Measurements from ENCODE around the gene B3GALT5. TPM values are rescaled to one million over a fixed set of nuclear protein-coding genes. Genes with fewer than 3 reads are reported as not detected.

Gene B3GALT5
- total RNA-seq, 1 donor from 2014 or later = not detected

DNA sequence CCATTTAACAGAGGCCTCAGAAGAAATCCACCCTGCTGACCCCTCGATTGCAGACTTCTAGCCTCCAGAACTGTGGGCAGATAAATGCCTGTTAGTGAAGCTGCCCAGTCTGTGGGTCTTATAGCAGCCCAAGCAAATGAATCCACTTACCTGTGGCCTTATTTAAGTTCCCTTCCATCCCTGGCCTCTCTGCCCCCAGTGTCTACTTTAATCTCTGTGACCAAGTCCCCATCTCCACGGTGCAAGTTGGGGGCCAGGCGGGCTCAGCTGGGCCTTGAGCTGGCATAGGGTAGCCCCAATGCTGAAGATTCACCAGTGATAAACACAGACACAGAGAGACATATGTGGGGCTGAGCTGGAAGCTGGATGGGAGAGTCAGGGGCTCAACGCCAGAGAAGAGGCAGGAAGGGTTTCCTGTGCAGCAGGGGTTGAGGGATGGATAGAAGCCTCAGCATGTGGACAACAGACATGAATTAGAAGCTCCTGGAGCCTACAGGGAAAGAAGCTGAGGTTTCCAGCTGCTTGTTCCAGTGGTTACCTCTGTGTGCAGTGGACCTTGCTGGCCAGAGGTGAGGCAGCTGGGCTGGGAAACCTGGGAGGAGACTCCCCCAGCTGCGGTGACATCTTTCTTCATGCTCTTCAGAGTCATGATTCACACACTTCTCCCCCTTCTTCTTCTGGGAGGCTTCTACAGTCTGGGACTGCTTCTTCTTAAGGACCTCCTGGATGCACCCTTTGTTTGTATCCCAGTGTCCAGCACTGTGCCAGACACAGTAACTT is 13.4 kb upstream of the B3GALT5 start:
- Mint-ChIP-seq H3K4me1 (no peaks in the 10 kb centered on the region), H3K27me3 (no peaks in the 10 kb centered on the region), H3K9me3 (peaks cover 2% of the 10 kb centered on the region), H3K36me3 (ENCODE audit: low read depth) (no peaks in the 10 kb centered on the region), H3K27ac (no peak overlapping the region), H3K4me3 (no peak overlapping the region)
- TF ChIP-seq, protein P1, sequence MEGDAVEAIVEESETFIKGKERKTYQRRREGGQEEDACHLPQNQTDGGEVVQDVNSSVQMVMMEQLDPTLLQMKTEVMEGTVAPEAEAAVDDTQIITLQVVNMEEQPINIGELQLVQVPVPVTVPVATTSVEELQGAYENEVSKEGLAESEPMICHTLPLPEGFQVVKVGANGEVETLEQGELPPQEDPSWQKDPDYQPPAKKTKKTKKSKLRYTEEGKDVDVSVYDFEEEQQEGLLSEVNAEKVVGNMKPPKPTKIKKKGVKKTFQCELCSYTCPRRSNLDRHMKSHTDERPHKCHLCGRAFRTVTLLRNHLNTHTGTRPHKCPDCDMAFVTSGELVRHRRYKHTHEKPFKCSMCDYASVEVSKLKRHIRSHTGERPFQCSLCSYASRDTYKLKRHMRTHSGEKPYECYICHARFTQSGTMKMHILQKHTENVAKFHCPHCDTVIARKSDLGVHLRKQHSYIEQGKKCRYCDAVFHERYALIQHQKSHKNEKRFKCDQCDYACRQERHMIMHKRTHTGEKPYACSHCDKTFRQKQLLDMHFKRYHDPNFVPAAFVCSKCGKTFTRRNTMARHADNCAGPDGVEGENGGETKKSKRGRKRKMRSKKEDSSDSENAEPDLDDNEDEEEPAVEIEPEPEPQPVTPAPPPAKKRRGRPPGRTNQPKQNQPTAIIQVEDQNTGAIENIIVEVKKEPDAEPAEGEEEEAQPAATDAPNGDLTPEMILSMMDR (IDR thresholded peaks at IDR 0.05) = no peak
- CTCF ChIA-PET = no interaction called here
- no peak for ATAC-seq (ENCODE audit: low read depth)
- intact Hi-C loops (cut with micrococcal nuclease) = no loop called here
- no peak for DNase-seq
- POLR2A ChIA-PET = no interaction called here

DNA sequence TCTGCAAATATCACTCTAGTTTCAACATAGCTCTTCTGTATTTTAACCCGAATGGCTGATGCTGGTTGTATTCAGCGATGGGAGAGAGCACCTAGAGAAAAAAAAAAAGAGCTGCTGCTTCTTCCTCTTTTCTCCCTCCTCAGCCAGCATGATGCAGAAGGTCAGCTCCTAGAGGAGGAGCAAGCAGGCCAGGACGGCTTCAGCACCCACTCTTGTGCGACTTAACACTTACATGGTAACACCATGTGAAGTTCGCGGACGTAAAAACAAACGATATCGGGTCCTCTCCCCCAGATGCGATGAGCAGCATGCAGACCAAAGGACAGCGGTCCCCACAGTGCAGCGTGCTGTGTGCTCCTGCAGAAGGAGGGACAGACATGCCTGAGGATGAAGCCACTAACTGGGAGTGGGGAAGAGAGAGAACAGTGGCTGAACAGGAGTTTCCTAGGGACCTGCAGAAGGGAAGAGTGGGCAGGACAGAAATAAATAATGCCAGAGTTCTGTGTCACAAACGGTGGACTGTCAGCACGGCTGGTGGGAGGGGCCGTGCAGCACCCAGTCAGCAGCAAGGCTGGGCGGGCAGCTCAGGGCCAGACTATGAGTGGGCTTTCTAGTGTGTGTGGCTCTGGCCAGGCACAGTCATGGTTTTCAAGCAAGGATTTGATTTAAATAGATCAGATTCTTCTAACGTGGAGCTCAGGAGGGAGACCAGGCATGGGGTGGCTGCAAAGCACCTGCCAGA is 11.4 kb upstream of the B3GALT5 start:
- Mint-ChIP-seq H3K9me3 (no peaks in the 10 kb centered on the region), H3K36me3 (ENCODE audit: low read depth) (no peaks in the 10 kb centered on the region), H3K4me1 (no peaks in the 10 kb centered on the region), H3K27ac (no peak overlapping the region), H3K27me3 (no peaks in the 10 kb centered on the region), H3K4me3 (no peak overlapping the region)
- CTCF ChIA-PET = no interaction called here
- TF ChIP-seq, protein P1 (IDR thresholded peaks at IDR 0.05) = no peak
- POLR2A ChIA-PET = no interaction called here
- ATAC-seq (ENCODE audit: low read depth) = no peak
- no peak for DNase-seq
- intact Hi-C loops (cut with micrococcal nuclease) = no loop called here

DNA sequence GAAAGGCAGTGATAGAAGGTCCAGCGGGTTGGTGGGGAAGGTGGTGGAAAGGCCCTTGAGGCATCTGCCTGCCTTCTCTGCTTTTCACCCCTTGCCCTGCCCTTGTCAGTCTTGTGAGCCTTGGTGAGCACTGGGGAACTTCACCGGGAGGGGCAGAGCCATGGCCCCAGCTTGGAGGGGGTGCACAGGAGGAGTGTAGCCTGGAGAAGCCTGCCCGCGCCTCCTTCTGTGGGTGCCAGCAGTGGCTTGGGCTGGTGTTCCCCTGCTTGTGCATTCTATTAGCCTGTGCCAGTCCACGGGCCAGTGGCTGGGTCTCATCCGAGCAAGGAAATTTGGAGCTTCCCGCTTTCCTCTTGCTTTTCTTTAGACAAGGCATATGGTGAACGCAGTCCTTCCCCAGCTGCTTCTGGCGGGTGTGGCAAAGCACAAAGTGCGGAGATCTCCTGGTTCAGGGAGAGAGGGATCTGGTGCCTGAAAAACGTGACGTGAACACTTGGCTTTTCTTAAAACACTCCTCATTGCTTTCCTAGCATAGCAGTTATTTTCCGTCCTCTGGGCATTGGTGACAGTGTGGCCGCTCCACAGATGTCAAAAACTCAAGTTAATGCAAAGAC is 10.6 kb upstream of the B3GALT5 start:
- H3K36me3 Mint-ChIP-seq (ENCODE audit: low read depth) = no peaks in the 10 kb centered on the region
- ChIA-PET POLR2A (no interaction called here), CTCF (no interaction called here)
- H3K4me1 Mint-ChIP-seq = no peaks in the 10 kb centered on the region
- no peak overlapping the region for H3K27ac Mint-ChIP-seq
- H3K4me3 Mint-ChIP-seq = no peak overlapping the region
- intact Hi-C loops (cut with micrococcal nuclease) = no loop called here
- no peaks in the 10 kb centered on the region for H3K9me3 Mint-ChIP-seq
- DNase-seq = no peak
- ATAC-seq (ENCODE audit: low read depth) = no peak
- H3K27me3 Mint-ChIP-seq = no peaks in the 10 kb centered on the region
- TF ChIP-seq, protein P1 (IDR thresholded peaks at IDR 0.05) = no peak

DNA sequence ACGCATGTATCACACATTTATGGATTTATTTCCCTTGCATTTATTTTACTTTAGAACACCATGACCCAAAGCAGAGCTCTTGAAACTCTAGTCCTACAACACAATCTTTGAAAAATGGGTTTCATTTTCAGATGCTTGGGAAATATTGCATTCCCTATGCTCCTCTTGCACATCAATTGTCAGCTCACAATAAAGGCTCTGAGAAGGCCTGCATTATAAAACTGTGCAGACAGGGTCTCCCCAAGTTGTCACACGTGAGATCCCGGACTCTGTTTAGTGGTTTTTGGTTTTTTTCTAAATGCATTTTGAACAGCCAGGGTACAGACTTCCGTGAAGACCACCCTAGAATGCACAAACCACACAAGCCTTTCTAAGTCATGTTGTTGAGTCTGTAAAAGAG is 9.9 kb upstream of the B3GALT5 start:
- H3K4me1 Mint-ChIP-seq = no peaks in the 10 kb centered on the region
- ATAC-seq (ENCODE audit: low read depth) (no peak), DNase-seq (no peak)
- ChIA-PET CTCF (no interaction called here), POLR2A (no interaction called here)
- no peak overlapping the region for H3K4me3 Mint-ChIP-seq
- no peaks in the 10 kb centered on the region for H3K9me3 Mint-ChIP-seq
- no peak overlapping the region for H3K27ac Mint-ChIP-seq
- H3K27me3 Mint-ChIP-seq = no peaks in the 10 kb centered on the region
- TF ChIP-seq, protein P1 (IDR thresholded peaks at IDR 0.05) = no peak
- no peaks in the 10 kb centered on the region for H3K36me3 Mint-ChIP-seq (ENCODE audit: low read depth)
- intact Hi-C loops (cut with micrococcal nuclease) = no loop called here

DNA sequence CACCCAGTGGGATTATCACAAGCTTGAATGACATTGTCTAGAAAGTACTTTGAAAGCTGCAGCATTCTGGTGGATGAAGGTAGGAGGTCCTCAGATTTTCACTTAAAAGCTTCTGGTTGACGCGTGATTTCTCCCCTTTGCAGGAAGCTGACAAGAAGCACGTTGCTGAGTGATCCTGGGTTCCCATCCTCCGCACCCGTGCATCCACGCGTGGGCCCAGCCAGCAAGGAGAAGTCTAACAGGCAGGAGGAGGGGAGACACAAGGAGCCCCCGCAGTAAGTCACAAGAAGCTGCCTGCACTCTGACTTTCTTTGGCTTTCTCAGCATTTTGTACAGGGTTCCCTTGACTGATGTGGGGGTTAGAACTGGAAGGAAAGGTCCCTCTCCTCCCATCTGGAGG is 7.8 kb upstream of the B3GALT5 start:
- ChIA-PET CTCF (no interaction called here), POLR2A (no interaction called here)
- no peak for ATAC-seq (ENCODE audit: low read depth)
- H3K36me3 Mint-ChIP-seq (ENCODE audit: low read depth) = no peaks in the 10 kb centered on the region
- no peak overlapping the region for H3K4me3 Mint-ChIP-seq
- H3K27ac Mint-ChIP-seq = no peak overlapping the region
- no peak for DNase-seq
- no peaks in the 10 kb centered on the region for H3K27me3 Mint-ChIP-seq
- H3K9me3 Mint-ChIP-seq = no peaks in the 10 kb centered on the region
- TF ChIP-seq, protein P1 (IDR thresholded peaks at IDR 0.05) = no peak
- intact Hi-C loops (cut with micrococcal nuclease) = no loop called here
- H3K4me1 Mint-ChIP-seq = no peaks in the 10 kb centered on the region
